Measurements from ENCODE around the gene FBXO38.

FBXO38 gene

GRCh38 chr5:148383564-148384379 is at the start of gene FBXO38:
Gene FBXO38 (plus strand): TSS chr5:148383958. CDS start chr5:148394777, 10,819 bp downstream.
- peak; percentile 95 for DNase-seq

- DNase-seq: no peak
Measured at GRCh38 chr5:148335259-148335658, 48.5 kb upstream of the FBXO38 start, which contains the start of gene SPINK9. Gene SPINK9 (plus strand): TSS chr5:148335559. CDS start chr5:148335614, 55 bp downstream.

GRCh38 chr5:148336704-148337435 is 46.9 kb upstream of the FBXO38 start:
- no peak for DNase-seq

GRCh38 chr5:148342371-148343045 is 41.2 kb upstream of the FBXO38 start:
- DNase-seq: no peak

- no peak for DNase-seq
Measured at GRCh38 chr5:148343046-148343407, 40.7 kb upstream of the FBXO38 start.

GRCh38 chr5:148343603-148344487 is 39.9 kb upstream of the FBXO38 start:
- DNase-seq: no peak

GRCh38 chr5:148347706-148348105 is 36.1 kb upstream of the FBXO38 start:
- no peak for DNase-seq

- DNase-seq: no peak
Measured at GRCh38 chr5:148352696-148353095, 31.1 kb upstream of the FBXO38 start.

GRCh38 chr5:148353634-148354033 is 30.1 kb upstream of the FBXO38 start:
- no peak for DNase-seq

GRCh38 chr5:148364343-148364742 is 19.4 kb upstream of the FBXO38 start:
- DNase-seq: no peak

GRCh38 chr5:148368299-148368698 is 15.5 kb upstream of the FBXO38 start:
- DNase-seq: no peak

GRCh38 chr5:148372166-148372725 is 11.5 kb upstream of the FBXO38 start:
- DNase-seq: no peak

- DNase-seq: no peak
Measured at GRCh38 chr5:148372893-148373292, 10.9 kb upstream of the FBXO38 start.

- no peak for DNase-seq
Measured at GRCh38 chr5:148374690-148375360, 8.9 kb upstream of the FBXO38 start.

GRCh38 chr5:148376198-148376597 is 7.6 kb upstream of the FBXO38 start:
- no peak for DNase-seq

GRCh38 chr5:148378670-148379069 is 5.1 kb upstream of the FBXO38 start:
- no peak for DNase-seq

- DNase-seq: no peak
Measured at GRCh38 chr5:148379340-148379739, 4.4 kb upstream of the FBXO38 start.

- no peak for DNase-seq
Measured at GRCh38 chr5:148381906-148382305, 1.9 kb upstream of the FBXO38 start.

GRCh38 chr5:148382961-148383360 is 797 bp upstream of the FBXO38 start:
- DNase-seq: no peak

- DNase-seq: no peak
Measured at GRCh38 chr5:148384380-148384737, 601 bp downstream of the FBXO38 start.

- no peak for DNase-seq
Measured at GRCh38 chr5:148385094-148385493, 1.3 kb downstream of the FBXO38 start.

GRCh38 chr5:148386041-148386440 is 2.3 kb downstream of the FBXO38 start:
- no peak for DNase-seq

All from activated T-cell treated with anti-CD3 and anti-CD28 coated beads, Interleukin-2, amount 50 U/mL, for 1 hour (primary cell).